ENCODE results near the gene GARS1.

The GARS1 gene

GRCh38 chr7:30596721-30597120, 2.0 kb downstream of the GARS1 start:
- Histone ChIP-seq H3K27ac (ENCODE audit: low read depth, low read length) (peak overlapping the region; percentile 78), H3K79me2 (ENCODE audit: control insufficient read depth, insufficient read depth, low read length, unreplicated experiment) (peaks cover 91% of the 10 kb centered on the region)

DNA sequence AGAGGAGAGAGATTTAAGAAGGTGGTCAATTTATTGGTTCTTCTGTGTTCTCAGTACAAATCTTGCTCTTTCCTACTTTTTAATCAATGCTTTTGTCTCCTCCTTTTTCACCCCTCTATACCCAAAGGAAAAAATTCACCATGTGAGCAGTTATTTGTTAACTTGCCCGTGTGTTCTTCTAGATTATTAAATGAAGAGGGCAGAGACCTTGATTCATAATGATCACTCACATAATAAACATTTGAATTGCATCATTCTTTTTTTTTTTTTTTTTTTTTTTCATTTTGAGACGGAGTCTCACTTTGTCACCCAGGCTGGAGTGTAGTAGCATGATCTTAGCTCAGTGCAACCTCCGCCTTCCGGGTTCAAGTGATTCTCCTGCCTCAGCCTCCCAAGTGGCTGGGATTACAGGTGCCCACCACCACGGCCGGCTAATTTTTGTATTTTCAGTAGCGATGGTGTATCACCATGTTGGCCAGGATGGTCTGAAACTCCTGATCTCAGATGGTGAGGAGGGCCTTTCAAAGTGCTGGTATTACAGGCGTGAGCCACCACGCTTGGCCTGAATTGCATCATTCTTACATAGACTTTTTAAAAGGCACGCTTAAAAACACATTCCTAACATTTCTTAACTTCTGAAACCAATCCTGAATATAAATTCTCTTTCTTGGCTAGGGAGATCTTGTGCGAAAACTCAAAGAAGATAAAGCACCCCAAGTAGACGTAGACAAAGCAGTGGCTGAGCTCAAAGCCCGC, 3.6 kb downstream of the GARS1 start:
- Histone ChIP-seq H3K4me1 (ENCODE audit: control insufficient read depth, insufficient read depth, low read length, unreplicated experiment) (peaks cover 15% of the 10 kb centered on the region), H3K36me3 (ENCODE audit: insufficient read depth, low read length) (peaks cover 40% of the 10 kb centered on the region), H3K4me3 (ENCODE audit: low read depth, low read length) (peak overlapping the region; percentile 94), H2AFZ (ENCODE audit: low read length, unreplicated experiment) (no peak overlapping the region), H3K27ac (ENCODE audit: low read depth, low read length) (peak overlapping the region; percentile 78), H3K27me3 (ENCODE audit: insufficient read depth, low read length) (no peaks in the 10 kb centered on the region), H3K79me2 (ENCODE audit: control insufficient read depth, insufficient read depth, low read length, unreplicated experiment) (peaks cover 77% of the 10 kb centered on the region)

More at GRCh38 chr7:30596721-30597120, 2.0 kb downstream of the GARS1 start:
- H3K27me3 ChIP-seq (ENCODE audit: insufficient read depth, low read length): no peaks in the 10 kb centered on the region
- peaks cover 29% of the 10 kb centered on the region for H3K36me3 ChIP-seq (ENCODE audit: insufficient read depth, low read length)
- H3K4me1 ChIP-seq (ENCODE audit: control insufficient read depth, insufficient read depth, low read length, unreplicated experiment): peaks cover 15% of the 10 kb centered on the region
- peak overlapping the region; percentile 94 for H3K4me3 ChIP-seq (ENCODE audit: low read depth, low read length)
- H2AFZ ChIP-seq (ENCODE audit: low read length, unreplicated experiment): peak overlapping the region; percentile 49

- peaks cover 80% of the 10 kb centered on the region for H3K36me3 ChIP-seq (ENCODE audit: insufficient read depth, low read length)
- H3K27me3 ChIP-seq (ENCODE audit: insufficient read depth, low read length): no peaks in the 10 kb centered on the region
- H3K4me1 ChIP-seq (ENCODE audit: control insufficient read depth, insufficient read depth, low read length, unreplicated experiment): no peaks in the 10 kb centered on the region
- no peak overlapping the region for H3K27ac ChIP-seq (ENCODE audit: low read depth, low read length)
- peaks cover 56% of the 10 kb centered on the region for H3K79me2 ChIP-seq (ENCODE audit: control insufficient read depth, insufficient read depth, low read length, unreplicated experiment)
- no peak overlapping the region for H3K4me3 ChIP-seq (ENCODE audit: low read depth, low read length)
- H2AFZ ChIP-seq (ENCODE audit: low read length, unreplicated experiment): no peak overlapping the region
These were observed 10.2 kb downstream of the GARS1 start for GRCh38 chr7:30604901-30605300.

DNA sequence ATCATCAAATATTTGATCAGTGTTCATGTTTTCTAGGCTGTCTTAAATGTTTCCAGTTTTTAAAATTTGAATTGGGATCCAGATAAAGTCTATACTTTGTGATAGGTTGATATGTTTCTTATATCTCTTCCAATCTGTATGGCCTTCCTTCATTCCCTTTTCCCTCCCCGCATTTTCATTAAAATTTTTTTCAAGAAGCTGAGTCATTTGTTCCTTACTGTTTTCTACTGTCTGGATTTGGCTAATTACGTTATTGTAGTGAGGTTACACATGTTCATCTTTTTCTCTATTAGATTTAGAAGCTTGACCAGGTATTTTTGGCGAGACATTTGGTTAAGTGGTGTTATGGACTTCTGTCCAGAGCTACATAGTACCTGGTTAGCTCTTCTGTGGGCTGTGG, 11.2 kb downstream of the GARS1 start:
- Histone ChIP-seq H3K27me3 (ENCODE audit: insufficient read depth, low read length) (no peaks in the 10 kb centered on the region), H3K4me1 (ENCODE audit: control insufficient read depth, insufficient read depth, low read length, unreplicated experiment) (no peaks in the 10 kb centered on the region), H3K36me3 (ENCODE audit: insufficient read depth, low read length) (peaks cover 80% of the 10 kb centered on the region), H2AFZ (ENCODE audit: low read length, unreplicated experiment) (no peak overlapping the region), H3K79me2 (ENCODE audit: control insufficient read depth, insufficient read depth, low read length, unreplicated experiment) (peaks cover 52% of the 10 kb centered on the region), H3K27ac (ENCODE audit: low read depth, low read length) (no peak overlapping the region), H3K4me3 (ENCODE audit: low read depth, low read length) (no peak overlapping the region)

DNA sequence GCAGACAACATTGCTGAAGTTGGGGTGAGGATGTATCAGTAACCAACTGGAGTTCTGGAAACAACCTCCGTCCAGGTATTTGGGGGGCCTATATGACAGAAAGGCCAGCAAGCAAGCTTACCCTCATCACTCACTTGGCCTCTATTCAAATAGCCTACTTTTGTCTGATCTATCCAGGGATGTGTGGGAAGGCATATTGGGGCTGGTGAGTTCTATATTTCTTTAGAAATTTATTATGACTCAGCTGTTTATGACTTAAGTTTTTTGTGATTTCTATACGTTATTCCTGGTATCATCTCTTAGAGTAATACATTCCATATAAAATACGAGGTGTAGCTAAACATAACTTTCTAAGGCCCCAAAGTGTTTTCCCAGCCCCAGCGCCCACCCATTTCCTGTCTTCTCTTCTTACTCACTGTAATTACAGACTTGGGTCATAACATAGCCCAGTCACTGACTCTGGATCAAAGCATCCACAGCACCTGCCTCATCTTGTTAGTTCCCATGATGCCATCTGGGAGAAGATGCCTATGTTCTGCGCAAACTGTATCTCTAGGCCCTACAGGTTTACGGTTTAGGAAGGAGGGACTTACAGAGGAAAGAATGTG, 18.1 kb downstream of the GARS1 start:
- no peak overlapping the region for H3K4me3 ChIP-seq (ENCODE audit: low read depth, low read length)
- H2AFZ ChIP-seq (ENCODE audit: low read length, unreplicated experiment): no peak overlapping the region
- H3K27me3 ChIP-seq (ENCODE audit: insufficient read depth, low read length): no peaks in the 10 kb centered on the region
- H3K27ac ChIP-seq (ENCODE audit: low read depth, low read length): peak overlapping the region; percentile 65
- peaks cover 79% of the 10 kb centered on the region for H3K36me3 ChIP-seq (ENCODE audit: insufficient read depth, low read length)
- H3K79me2 ChIP-seq (ENCODE audit: control insufficient read depth, insufficient read depth, low read length, unreplicated experiment): peaks cover 71% of the 10 kb centered on the region
- peaks cover 19% of the 10 kb centered on the region for H3K4me1 ChIP-seq (ENCODE audit: control insufficient read depth, insufficient read depth, low read length, unreplicated experiment)

- Histone ChIP-seq H2AFZ (ENCODE audit: low read length, unreplicated experiment) (no peak overlapping the region), H3K4me3 (ENCODE audit: low read depth, low read length) (no peak overlapping the region), H3K27ac (ENCODE audit: low read depth, low read length) (peak overlapping the region; percentile 65), H3K4me1 (ENCODE audit: control insufficient read depth, insufficient read depth, low read length, unreplicated experiment) (peaks cover 19% of the 10 kb centered on the region), H3K27me3 (ENCODE audit: insufficient read depth, low read length) (no peaks in the 10 kb centered on the region), H3K36me3 (ENCODE audit: insufficient read depth, low read length) (peaks cover 73% of the 10 kb centered on the region), H3K79me2 (ENCODE audit: control insufficient read depth, insufficient read depth, low read length, unreplicated experiment) (peaks cover 68% of the 10 kb centered on the region)
These were observed 19.0 kb downstream of the GARS1 start for GRCh38 chr7:30613366-30614325.

DNA sequence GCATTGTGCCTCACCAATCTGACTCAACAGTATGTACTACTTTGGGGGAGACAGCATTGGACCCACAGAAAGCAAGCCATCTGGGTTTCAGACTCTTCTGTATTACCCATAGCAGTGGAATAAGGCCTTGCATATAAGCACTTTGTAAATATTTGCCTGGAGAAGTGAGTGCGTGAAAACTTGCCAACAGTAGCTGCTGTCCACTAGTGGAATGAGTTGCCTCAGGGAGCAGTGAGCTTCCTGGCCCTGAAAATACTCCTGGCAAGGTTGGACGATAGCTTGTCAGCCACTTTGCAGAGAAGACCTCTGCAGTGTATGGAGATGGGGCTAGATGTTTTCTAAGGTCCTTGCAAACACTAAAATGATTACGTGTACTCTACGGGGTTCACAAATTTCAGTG, 21.6 kb downstream of the GARS1 start:
- Histone ChIP-seq H2AFZ (ENCODE audit: low read length, unreplicated experiment) (no peak overlapping the region), H3K4me3 (ENCODE audit: low read depth, low read length) (no peak overlapping the region), H3K4me1 (ENCODE audit: control insufficient read depth, insufficient read depth, low read length, unreplicated experiment) (peaks cover 19% of the 10 kb centered on the region), H3K27ac (ENCODE audit: low read depth, low read length) (no peak overlapping the region), H3K27me3 (ENCODE audit: insufficient read depth, low read length) (no peaks in the 10 kb centered on the region), H3K79me2 (ENCODE audit: control insufficient read depth, insufficient read depth, low read length, unreplicated experiment) (peaks cover 55% of the 10 kb centered on the region), H3K36me3 (ENCODE audit: insufficient read depth, low read length) (peaks cover 65% of the 10 kb centered on the region)

GRCh38 chr7:30617359-30617758, 22.7 kb downstream of the GARS1 start:
- Histone ChIP-seq H3K4me1 (ENCODE audit: control insufficient read depth, insufficient read depth, low read length, unreplicated experiment) (peaks cover 13% of the 10 kb centered on the region), H3K4me3 (ENCODE audit: low read depth, low read length) (no peak overlapping the region), H3K27ac (ENCODE audit: low read depth, low read length) (no peak overlapping the region), H3K27me3 (ENCODE audit: insufficient read depth, low read length) (no peaks in the 10 kb centered on the region), H3K36me3 (ENCODE audit: insufficient read depth, low read length) (peaks cover 70% of the 10 kb centered on the region), H3K79me2 (ENCODE audit: control insufficient read depth, insufficient read depth, low read length, unreplicated experiment) (peaks cover 49% of the 10 kb centered on the region), H2AFZ (ENCODE audit: low read length, unreplicated experiment) (no peak overlapping the region)

GRCh38 chr7:30618080-30618676, 23.5 kb downstream of the GARS1 start:
- H3K36me3 ChIP-seq (ENCODE audit: insufficient read depth, low read length): peaks cover 64% of the 10 kb centered on the region
- H3K79me2 ChIP-seq (ENCODE audit: control insufficient read depth, insufficient read depth, low read length, unreplicated experiment): peaks cover 46% of the 10 kb centered on the region
- H2AFZ ChIP-seq (ENCODE audit: low read length, unreplicated experiment): no peak overlapping the region
- H3K27ac ChIP-seq (ENCODE audit: low read depth, low read length): no peak overlapping the region
- H3K4me1 ChIP-seq (ENCODE audit: control insufficient read depth, insufficient read depth, low read length, unreplicated experiment): peaks cover 6% of the 10 kb centered on the region
- no peak overlapping the region for H3K4me3 ChIP-seq (ENCODE audit: low read depth, low read length)
- H3K27me3 ChIP-seq (ENCODE audit: insufficient read depth, low read length): no peaks in the 10 kb centered on the region

DNA sequence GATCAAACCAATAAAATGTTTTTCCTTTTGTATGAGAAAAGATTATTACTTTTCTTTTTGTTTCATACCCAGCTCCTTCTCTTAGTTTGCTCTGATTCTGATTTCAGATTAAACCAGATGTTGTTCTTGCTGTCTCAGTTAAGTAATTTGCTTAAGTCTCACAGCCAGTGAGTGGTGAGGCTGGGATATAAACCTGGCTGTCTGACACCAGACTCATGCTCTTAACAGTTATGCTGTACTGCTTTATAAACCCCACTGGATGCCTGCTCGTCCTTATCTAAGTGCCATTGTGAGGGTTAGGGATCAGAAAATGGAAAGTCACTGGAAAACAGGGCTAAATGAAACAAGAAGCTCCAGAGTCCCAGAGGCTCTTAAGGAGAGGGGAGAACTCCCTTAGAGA, 24.3 kb downstream of the GARS1 start:
- Histone ChIP-seq H2AFZ (ENCODE audit: low read length, unreplicated experiment) (no peak overlapping the region), H3K27me3 (ENCODE audit: insufficient read depth, low read length) (no peaks in the 10 kb centered on the region), H3K79me2 (ENCODE audit: control insufficient read depth, insufficient read depth, low read length, unreplicated experiment) (peaks cover 39% of the 10 kb centered on the region), H3K4me3 (ENCODE audit: low read depth, low read length) (no peak overlapping the region), H3K4me1 (ENCODE audit: control insufficient read depth, insufficient read depth, low read length, unreplicated experiment) (no peaks in the 10 kb centered on the region), H3K27ac (ENCODE audit: low read depth, low read length) (no peak overlapping the region), H3K36me3 (ENCODE audit: insufficient read depth, low read length) (peaks cover 67% of the 10 kb centered on the region)

All from ACC112 (cell line).